NCI-H1417 treated with DMSO at 0.1 percent for 48 hours (cell line): Measurements from ENCODE around the gene BCKDHA.
"Not testable (repeated sequence)": the region's sequence is repeated elsewhere in the genome, so short reads cannot be mapped to it uniquely, and the experiment has no call there.

Experiments used
- DNase-seq: peaks from one replicate; lab custom pipeline; 2025; lab: John Stamatoyannopoulos, UW

BCKDHA gene

GRCh38 chr19:41405776-41406175 lies 8.2 kb downstream of the BCKDHA start:
- no peak for DNase-seq

GRCh38 chr19:41407271-41407670 lies 9.7 kb downstream of the BCKDHA start:
- DNase-seq: no peak

GRCh38 chr19:41408256-41408655 lies 10.6 kb downstream of the BCKDHA start:
- DNase-seq: no peak

DNA sequence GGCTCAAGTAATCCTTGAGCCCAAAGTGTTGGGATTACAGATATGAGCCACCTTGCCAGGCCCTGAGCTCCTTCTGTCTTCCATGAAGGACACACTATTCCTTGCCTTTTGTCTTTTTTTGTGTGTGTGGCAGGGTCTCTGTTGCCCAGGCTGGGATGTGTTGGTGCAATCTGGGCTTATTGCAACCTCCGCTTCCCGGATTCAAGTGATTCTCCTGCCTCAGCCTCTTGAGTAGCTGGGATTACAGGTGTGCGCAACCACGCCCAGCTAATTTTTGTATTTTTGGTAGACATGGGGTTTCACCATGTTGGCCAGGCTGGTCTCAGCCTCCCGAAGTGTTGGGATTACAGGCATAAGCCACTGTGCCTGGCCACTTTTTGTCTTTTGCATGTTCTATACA lies 11.2 kb downstream of the BCKDHA start:
- not testable (repeated sequence) for DNase-seq

- DNase-seq: no peak
Observed at GRCh38 chr19:41409288-41409687, 11.7 kb downstream of the BCKDHA start.

GRCh38 chr19:41410336-41411054 lies 12.9 kb downstream of the BCKDHA start:
- DNase-seq: no peak

DNA sequence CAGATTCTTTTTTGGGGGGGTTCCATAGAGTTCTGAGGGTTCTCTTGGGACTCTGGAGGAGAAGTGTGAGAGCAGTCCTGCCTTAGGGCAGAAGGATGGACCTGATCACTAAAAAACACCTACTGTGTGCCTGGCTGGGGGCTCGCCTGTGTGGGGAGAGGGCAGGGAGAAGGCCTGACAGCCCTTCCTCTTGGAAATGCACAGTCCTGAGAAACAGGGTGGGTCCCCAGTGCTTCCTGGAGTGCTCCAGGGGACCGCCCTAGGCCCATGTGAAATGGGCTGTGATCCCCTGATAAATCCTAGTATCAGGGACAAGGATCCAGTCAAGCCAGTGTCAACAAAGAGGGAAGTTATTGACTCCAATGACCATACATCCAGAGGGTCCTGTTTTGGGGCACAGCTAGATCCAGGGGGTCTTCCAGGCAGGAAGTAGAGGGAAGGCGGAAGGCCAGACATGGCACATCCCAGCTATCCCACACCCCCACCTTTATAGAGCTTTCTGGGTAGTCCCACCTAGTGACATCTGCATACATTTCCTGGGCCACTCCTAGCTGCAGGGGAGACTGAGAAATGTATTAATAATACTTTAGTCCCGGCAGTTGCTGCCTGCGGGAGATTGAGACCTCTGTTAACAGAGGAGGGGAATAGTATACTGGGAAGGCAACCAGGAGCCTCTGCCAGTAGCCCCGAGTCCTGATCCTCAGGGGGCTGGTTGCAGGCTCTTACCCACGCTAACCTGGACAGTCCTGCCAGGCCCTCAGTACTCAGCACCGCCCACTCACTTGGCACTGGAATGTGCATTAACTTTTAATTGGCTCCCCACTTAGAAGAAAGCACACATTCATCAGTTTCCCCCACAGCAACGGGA lies 13.7 kb downstream of the BCKDHA start:
- no peak for DNase-seq

DNA sequence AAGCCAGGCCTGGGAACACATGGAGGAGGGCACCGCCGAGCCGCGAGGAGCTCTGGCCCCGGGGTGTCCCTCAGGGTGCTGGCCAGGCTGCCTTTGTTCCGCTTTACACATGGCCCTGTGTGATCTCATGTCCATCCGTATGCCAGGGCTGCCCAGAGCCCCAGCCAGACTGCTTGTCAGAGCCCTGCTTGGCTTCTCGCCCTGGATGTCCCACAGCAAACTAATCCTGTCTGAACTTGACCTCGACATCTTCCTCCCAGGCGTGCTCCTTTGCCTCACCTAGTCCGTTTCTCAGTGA lies 14.3 kb downstream of the BCKDHA start:
- DNase-seq: no peak

DNA sequence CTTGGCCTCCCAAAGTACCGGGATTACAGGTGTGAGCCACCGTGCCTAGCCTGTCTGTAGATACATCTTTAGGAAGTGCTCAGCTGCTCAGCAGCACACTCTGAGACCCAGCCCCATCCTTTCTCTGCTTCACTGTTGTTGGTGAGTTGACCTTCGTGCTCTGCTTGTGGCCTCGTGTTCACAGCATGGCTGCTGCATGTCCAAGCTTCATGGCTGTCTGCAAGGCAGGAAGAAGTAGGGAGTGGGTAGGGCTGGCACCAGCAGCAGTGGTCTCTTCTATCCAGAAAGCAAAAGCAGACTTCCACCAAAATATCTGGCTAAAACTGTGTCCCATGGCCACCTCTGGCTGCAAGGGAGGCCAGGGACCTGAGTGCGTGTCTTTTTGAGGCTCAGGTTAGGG lies 15.3 kb downstream of the BCKDHA start:
- no peak for DNase-seq

DNA sequence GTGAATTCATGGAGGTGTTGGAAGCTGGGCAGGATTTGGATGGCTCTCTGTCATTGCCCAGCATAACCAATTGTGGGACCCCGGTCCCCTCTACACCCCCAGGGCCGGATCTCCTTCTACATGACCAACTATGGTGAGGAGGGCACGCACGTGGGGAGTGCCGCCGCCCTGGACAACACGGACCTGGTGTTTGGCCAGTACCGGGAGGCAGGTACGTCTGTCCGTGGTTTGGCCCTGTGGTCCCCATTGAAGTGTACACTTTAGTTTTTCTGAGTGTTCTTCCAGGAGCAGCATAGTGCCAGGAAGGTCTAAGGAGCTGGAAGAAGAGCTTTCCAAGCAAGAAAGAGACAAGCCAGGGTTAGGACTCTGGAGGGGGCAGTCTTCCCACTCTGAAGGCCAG lies 16.3 kb downstream of the BCKDHA start:
- DNase-seq: no peak

DNA sequence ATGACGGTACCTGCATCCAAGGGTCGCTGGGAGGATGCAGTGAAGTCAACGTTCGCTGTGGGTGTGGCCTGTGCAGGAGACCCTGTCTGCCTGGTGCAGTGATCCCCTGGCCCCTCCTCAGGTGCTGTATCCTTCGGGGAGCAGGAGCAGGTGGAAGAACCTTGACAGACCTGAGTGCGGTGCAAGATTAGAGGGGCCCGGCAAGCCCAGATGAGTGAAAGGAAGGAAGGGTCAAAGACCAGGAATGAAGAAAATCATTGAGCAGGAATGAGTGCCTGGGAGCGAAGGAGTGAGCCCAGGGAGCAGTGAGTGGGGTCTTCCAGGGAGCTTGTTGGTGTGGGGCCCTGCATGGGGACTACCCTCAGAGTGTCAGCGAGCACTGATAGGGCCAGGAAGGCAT lies 16.8 kb downstream of the BCKDHA start:
- no peak for DNase-seq

DNA sequence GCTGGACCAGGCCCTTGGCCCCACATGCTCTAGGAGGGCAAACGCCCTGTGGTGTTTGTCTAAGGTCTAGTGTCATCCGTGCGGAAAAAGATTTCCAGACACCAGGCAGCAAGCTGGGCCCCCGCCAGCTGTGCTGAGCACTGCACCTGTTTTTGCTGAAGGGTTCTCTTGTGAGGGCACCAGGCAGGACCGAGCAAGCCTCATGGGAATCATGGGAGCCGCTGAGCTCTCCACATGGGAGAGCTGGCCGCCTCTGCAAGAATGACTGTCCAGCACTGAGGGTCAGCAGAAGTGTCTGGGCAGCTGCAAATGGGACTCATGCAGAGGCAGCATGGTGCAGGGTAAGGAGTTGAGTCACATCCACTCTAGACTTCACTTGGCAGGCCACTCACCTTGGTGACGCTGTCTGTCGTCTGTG lies 17.5 kb downstream of the BCKDHA start:
- no peak for DNase-seq

DNA sequence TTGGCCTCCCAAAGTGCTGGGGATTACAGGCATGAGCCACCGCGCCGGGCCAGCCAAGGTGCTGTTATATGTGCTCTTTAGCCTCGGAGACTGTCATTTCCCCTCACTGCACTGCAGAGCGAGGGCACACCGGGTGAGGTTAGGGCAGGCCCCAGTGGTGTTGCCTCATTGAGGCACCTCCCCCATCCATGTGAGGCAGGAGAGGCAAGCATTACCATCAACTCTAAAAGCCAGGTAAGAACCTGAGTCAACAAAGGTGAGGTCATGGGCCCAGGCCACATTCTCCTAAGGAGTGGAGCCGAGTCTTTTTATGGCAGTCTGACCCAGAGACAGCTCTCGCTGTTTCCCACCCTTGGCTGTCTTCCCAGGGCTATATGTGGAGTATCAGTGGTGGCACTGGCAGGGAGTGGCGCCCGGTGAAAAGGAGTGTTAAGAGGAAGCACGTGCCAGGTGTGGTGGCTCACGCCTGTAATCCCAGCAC lies 18.6 kb downstream of the BCKDHA start:
- DNase-seq: no peak

- no peak for DNase-seq
Observed at GRCh38 chr19:41420101-41420880, 22.7 kb downstream of the BCKDHA start.

- peak; percentile 44 for DNase-seq
Observed at GRCh38 chr19:41421314-41421713, 23.7 kb downstream of the BCKDHA start.

- DNase-seq: no peak
Observed at GRCh38 chr19:41421973-41422372, 24.4 kb downstream of the BCKDHA start.

- DNase-seq: no peak
Observed at GRCh38 chr19:41422456-41422855, 24.8 kb downstream of the BCKDHA start.

DNA sequence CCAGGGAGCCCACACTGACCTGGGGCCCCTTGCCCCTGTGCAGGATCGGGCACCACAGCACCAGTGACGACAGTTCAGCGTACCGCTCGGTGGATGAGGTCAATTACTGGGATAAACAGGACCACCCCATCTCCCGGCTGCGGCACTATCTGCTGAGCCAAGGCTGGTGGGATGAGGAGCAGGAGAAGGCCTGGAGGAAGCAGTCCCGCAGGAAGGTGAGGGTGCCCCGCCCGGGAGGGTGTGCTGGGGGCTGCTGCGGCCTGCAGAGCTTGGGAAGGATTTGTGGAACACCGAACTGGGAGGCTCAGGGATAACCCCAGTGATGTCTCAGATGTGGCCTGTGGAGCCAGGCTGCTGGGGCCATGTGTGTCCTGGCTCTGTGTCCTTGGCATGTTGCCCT lies 25.3 kb downstream of the BCKDHA start:
- no peak for DNase-seq

DNA sequence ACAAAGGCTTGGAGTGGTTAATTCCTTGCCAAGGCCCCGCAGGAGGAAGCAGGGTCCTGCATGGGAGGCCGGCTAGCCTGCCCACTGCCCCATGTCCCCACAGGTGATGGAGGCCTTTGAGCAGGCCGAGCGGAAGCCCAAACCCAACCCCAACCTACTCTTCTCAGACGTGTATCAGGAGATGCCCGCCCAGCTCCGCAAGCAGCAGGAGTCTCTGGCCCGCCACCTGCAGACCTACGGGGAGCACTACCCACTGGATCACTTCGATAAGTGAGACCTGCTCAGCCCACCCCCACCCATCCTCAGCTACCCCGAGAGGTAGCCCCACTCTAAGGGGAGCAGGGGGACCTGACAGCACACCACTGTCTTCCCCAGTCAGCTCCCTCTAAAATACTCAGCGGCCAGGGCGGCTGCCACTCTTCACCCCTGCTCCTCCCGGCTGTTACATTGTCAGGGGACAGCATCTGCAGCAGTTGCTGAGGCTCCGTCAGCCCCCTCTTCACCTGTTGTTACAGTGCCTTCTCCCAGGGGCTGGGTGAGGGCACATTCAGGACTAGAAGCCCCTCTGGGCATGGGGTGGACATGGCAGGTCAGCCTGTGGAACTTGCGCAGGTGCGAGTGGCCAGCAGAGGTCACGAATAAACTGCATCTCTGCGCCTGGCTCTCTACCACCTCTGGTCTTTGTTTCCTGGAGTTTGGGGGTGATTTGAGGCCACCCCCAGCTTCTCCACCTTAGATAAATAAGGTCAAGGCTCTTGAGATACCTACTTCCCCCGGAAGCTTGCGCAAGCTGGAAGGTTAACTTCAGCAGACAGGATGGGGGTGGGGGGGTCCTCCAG lies 26.9 kb downstream of the BCKDHA start:
- no peak for DNase-seq

DNA sequence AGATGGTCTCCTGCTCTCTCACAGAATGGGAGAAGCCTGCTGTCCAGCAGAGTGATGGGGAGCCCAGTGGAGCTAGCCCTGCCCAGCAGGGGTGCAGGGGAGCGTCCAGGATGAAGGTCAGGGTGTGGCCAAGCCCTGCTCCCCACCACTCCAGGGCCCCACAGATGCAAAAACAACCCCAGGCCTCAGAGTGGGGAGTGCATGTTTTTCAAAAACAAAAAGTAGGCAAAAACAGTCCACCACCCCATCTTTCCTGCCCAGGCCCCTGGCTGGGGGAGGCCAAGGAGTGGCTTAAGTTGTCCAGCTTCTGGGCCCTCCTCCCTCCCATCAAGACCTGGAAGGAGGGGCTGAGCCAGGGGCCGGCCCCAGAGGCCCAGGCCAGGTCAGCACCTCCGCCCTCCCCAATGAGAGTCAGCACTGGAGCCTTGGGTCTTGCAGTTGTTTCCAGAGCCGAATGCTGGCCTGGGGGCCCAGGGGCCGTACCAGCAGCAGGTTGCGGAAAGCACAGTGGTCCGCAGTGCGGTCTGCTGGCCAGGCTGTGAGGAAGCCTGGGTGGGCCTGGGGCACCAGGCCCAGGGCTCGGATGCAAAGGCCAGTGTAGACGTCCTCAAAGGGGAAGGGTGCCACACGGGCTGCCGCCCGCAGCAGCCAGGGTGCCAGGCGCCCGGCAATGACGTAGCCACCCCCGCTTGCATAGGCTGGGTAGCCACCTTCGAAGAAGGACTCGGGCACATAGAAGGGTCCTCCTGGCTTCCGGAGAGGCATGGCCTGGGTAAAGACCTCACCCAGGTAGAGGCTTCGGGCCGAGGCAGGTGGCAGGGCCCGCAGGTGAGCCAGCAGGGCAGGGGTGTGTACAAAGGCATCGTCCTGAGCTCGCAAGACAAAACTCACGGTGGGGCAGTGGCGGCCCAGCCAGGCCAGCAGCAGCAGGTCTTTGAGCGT lies 27.8 kb downstream of the BCKDHA start:
- DNase-seq: no peak
